ENCODE data around the gene UBE4B.
"Not testable (repeated sequence)": the region's sequence is repeated elsewhere in the genome, so short reads cannot be mapped to it uniquely, and the experiment has no call there.

DNA sequence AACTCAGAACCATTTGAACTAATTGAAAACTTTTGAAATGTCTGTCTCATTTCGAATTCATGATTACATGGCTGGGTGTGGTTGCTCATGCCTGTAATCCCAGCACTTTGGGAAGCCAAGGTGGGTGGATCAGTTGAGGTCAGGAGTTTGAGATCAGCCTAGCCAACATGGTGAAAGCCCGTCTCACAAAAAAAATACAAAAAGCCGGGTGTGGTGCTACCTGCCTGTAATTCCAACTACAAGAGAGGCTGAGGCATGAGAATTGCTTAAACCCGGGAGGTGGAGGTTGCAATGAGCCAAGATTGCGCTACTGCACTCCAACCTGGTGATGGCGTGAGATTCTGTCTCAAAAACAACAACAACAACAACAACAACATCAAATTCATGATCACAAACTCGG lies 40.6 kb downstream of the UBE4B start:
- not testable (repeated sequence) for TF ChIP-seq POLR2A, SPI1 (IDR thresholded peaks at IDR 0.05; ENCODE audit: low read depth, low read length)
